Small intestine (tissue), 7 donors: Measurements from ENCODE around the gene HHIP. TPM values are rescaled to one million over a fixed set of nuclear protein-coding genes. Genes with fewer than 3 reads are reported as not detected.

ENCODE experiments used
- DNase-seq, 2 donors: peaks; one replicate each; pipeline versions ENCODE4 v3.0.0 to v3.0.0-alpha.2; 2013
- FAIRE-seq: peaks from 2 replicates; lab custom pipeline; 2012; peaks lifted over from hg19 to GRCh38; lab: Jason Lieb, UNC
- H3K27ac ChIP-seq, 3 donors: one replicate each; pipeline ENCODE4 v1.5.1; 2013; ENCODE audit warnings: low read length in 2 of 3, mild to moderate bottlenecking in 2 of 3, control low read depth in 1 of 3, inconsistent platforms in 1 of 3, low read depth in 1 of 3, moderate library complexity in 1 of 3
- H3K27me3 ChIP-seq, 3 donors: one replicate each; pipeline ENCODE4 v1.6.1; 2013; ENCODE audit warnings: low read length in 3 of 3, inconsistent platforms in 1 of 3; ENCODE audit not compliant: control insufficient read depth in 3 of 3, insufficient read depth in 3 of 3
- H3K36me3 ChIP-seq, 3 donors: one replicate each; pipeline ENCODE4 v1.6.1; 2013; ENCODE audit warnings: low read length in 3 of 3, inconsistent platforms in 1 of 3, low read depth in 1 of 3, mild to moderate bottlenecking in 1 of 3, moderate library complexity in 1 of 3; ENCODE audit not compliant: control insufficient read depth in 3 of 3, insufficient read depth in 2 of 3
- H3K4me1 ChIP-seq, 3 donors: one replicate each; pipeline ENCODE4 v1.6.1; 2013; ENCODE audit warnings: low read length in 2 of 3, inconsistent platforms in 1 of 3, low read depth in 1 of 3, mild to moderate bottlenecking in 1 of 3, moderate library complexity in 1 of 3; ENCODE audit not compliant: control insufficient read depth in 3 of 3, insufficient read depth in 2 of 3
- H3K4me3 ChIP-seq, 3 donors: one replicate each; pipeline ENCODE4 v1.5.1; 2013; ENCODE audit warnings: low read length in 3 of 3, control low read depth in 1 of 3, inconsistent platforms in 1 of 3, low read depth in 1 of 3, mild to moderate bottlenecking in 1 of 3, moderate library complexity in 1 of 3
- H3K9me3 ChIP-seq, 2 donors: one replicate each; pipeline ENCODE4 v1.6.1; 2013; ENCODE audit warnings: low read depth in 1 of 2, low read length in 1 of 2; ENCODE audit not compliant: control insufficient read depth in 2 of 2, insufficient read depth in 1 of 2
- WGBS, 3 donors: extraction: QIAGEN DNeasy Blood & Tissue Kit; methylation state at CpG; one replicate each; pipeline ENCODE4 v1.1.7; 2013; 5-methylcytosine and 5-hydroxymethylcytosine counted together
- polyA plus RNA-seq, 4 donors: library from polyadenylated mRNA; stranded (reverse) in 3 of 4; unstranded in 1 of 4; fragments of 200-250 nt in 3 of 4; fragments of 120-200 nt in 1 of 4; gene quantifications; one replicate each; pipeline versions ENCODE4 v1.2.1 to v1.2.3, GENCODE V29; 2013
- donor health status: healthy with polysubstance abuse.
- donor health status: control.
- donor health status: control.
- donor health status: Bipolar disorder and iron deficiency.
- donor health status: healthy.

HHIP gene
- polyA plus RNA-seq, 4 donors, result 0.22 to 14.7 (median 0.81) TPM

GRCh38 chr4:144732584-144733428, 86.8 kb downstream of the HHIP start:
- H3K4me3 ChIP-seq, result no peak overlapping the region
- FAIRE-seq, result no peak
- 48 to 71% (median 53%) methylated on average over 4 of the region's 4 CpGs for WGBS, 3 donors

DNA sequence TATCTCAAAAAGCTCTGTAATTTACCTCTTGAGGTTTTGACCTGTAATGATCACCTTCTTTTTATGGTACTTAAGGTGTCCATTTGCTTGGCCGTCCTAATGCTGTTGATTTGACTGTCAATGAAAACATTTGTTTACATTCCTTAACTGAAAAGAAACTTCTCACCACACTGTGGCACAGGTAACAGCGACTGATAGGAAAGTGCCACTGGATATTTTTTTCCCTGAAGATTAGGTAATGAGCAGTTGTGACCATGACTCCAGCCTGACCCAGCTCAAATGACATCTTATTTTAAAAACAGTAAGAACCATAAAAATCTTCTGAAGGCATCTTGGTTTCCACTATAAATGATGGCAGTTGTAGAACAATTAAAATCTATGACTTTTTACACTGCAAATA, 87.6 kb downstream of the HHIP start:
- FAIRE-seq, result no peak

More at GRCh38 chr4:144732584-144733428, 86.8 kb downstream of the HHIP start:
- no peak for DNase-seq
- Histone ChIP-seq H3K9me3 (no peaks in the 10 kb centered on the region), H3K4me1 (no peaks in the 10 kb centered on the region), H3K36me3 (no peaks in the 10 kb centered on the region), H3K27me3 (no peaks in the 10 kb centered on the region), H3K27ac (no peak overlapping the region)

DNA sequence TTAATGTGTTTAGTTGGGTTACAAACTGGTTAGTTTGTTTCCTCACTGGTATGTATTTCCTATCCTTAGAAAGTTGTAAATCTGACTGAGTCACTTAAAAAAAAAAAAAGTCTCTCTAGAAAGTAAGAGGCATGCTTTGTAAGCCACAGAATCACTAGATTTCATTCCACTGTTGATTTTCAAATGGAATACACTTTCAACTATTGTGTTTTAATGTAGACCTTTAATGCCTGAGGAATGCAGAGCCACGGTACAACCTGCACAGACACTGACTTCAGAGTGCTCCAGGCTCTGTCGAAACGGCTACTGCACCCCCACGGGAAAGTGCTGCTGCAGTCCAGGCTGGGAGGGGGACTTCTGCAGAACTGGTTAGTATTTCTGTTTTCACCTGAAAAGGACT, 88.6 kb downstream of the HHIP start:
- no peaks in the 10 kb centered on the region for H3K9me3 ChIP-seq
- DNase-seq, result no peak
- no peaks in the 10 kb centered on the region for H3K27me3 ChIP-seq
- no peaks in the 10 kb centered on the region for H3K36me3 ChIP-seq
- no peak for FAIRE-seq
- H3K4me1 ChIP-seq, result no peaks in the 10 kb centered on the region
- H3K4me3 ChIP-seq, result no peak overlapping the region
- H3K27ac ChIP-seq, result no peak overlapping the region
- WGBS, 3 donors, result 25 to 50% (median 36%) methylated on average over 4 of the region's 4 CpGs

More for the DNA sequence above, 87.6 kb downstream of the HHIP start:
- Histone ChIP-seq H3K36me3 (no peaks in the 10 kb centered on the region), H3K9me3 (no peaks in the 10 kb centered on the region), H3K4me3 (no peak overlapping the region), H3K27ac (no peak overlapping the region), H3K4me1 (no peaks in the 10 kb centered on the region), H3K27me3 (no peaks in the 10 kb centered on the region)
- 33 to 67% (median 36%) methylated on average over 2 of the region's 2 CpGs for WGBS, 3 donors
- DNase-seq, result no peak

DNA sequence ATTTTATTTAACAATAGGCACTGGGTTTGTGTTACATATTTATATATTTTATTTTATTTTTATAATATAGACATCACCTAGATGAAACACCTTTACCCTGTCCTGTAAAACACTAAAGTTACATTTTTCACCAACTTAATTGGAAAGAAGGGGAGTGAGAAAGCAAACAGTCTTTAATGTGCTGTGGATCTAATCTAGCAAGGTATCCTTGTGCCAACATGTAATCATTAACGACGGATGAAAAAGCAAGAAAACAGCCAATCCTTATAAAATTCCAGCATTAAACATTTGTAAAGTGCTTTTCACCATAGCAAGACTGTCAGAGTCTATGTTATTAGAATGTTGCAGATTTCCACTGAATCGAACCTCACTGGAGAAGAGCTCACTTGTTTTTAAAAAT, 92.7 kb downstream of the HHIP start:
- H3K4me3 ChIP-seq, result no peak overlapping the region
- no peaks in the 10 kb centered on the region for H3K4me1 ChIP-seq
- H3K36me3 ChIP-seq, result no peaks in the 10 kb centered on the region
- H3K9me3 ChIP-seq, result no peaks in the 10 kb centered on the region
- DNase-seq (no peak), FAIRE-seq (no peak)
- no peaks in the 10 kb centered on the region for H3K27me3 ChIP-seq
- 32 to 75% (median 40%) methylated on average over 3 of the region's 3 CpGs for WGBS, 3 donors
- no peak overlapping the region for H3K27ac ChIP-seq

- H3K4me3 ChIP-seq, result no peak overlapping the region
- DNase-seq, result no peak
- H3K27me3 ChIP-seq, result no peaks in the 10 kb centered on the region
- no peaks in the 10 kb centered on the region for H3K36me3 ChIP-seq
- no peaks in the 10 kb centered on the region for H3K9me3 ChIP-seq
- H3K4me1 ChIP-seq, result no peaks in the 10 kb centered on the region
- no peak for FAIRE-seq
- H3K27ac ChIP-seq, result no peak overlapping the region
Observed at GRCh38 chr4:144739511-144740033, 93.6 kb downstream of the HHIP start.

- WGBS, 3 donors, result 46 to 66% (median 50%) methylated on average over 1 of the region's 1 CpG
Observed at GRCh38 chr4:144740316-144740715, 94.4 kb downstream of the HHIP start.

DNA sequence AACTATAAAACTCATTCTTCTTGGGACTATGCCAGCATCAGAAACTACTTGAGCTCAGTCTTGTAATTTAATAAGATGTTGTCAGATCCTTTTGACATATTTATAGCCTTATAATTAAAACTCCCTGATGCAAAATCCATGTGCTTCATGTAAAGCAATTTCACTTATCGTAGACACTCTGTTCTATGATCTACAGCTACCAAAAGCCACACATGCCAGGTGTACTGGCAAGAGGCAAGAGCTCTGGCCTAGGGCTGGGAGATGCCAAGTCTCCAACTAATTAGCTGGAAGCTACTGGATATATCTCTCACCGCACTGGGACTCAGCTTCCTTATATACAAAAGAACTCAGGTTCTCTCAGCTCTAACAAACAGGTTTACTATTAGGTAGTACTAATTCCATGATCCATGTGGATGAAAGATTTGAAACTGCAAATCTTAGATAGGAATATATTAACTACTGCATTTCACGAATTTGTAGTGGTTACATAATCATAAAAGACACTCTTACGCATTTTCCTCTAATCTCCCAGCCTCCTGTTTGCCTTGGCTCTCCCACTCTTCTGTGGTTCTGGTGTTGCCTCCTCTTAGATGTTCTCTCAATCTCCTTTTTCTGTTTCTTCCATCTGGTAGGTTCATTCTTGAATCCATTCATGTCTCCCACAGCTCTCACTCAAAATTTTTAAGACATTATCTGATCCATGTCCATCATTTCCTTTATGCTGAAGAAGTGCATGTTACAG, 103.0 kb downstream of the HHIP start:
- Histone ChIP-seq H3K27ac (no peak overlapping the region), H3K36me3 (no peaks in the 10 kb centered on the region), H3K4me3 (no peak overlapping the region), H3K9me3 (no peaks in the 10 kb centered on the region), H3K4me1 (no peaks in the 10 kb centered on the region), H3K27me3 (no peaks in the 10 kb centered on the region)
- DNase-seq, result no peak
- WGBS, 3 donors, result 55 to 63% (median 56%) methylated on average over 4 of the region's 4 CpGs
- FAIRE-seq, result no peak

More at GRCh38 chr4:144740316-144740715, 94.4 kb downstream of the HHIP start:
- DNase-seq, result no peak
- H3K27me3 ChIP-seq, result no peaks in the 10 kb centered on the region
- FAIRE-seq, result no peak
- H3K4me1 ChIP-seq, result no peaks in the 10 kb centered on the region
- H3K36me3 ChIP-seq, result no peaks in the 10 kb centered on the region
- H3K27ac ChIP-seq, result no peak overlapping the region
- H3K4me3 ChIP-seq, result no peak overlapping the region
- H3K9me3 ChIP-seq, result no peaks in the 10 kb centered on the region

- FAIRE-seq (no peak), DNase-seq (no peak)
- Histone ChIP-seq H3K4me1 (no peaks in the 10 kb centered on the region), H3K27me3 (no peaks in the 10 kb centered on the region), H3K4me3 (no peak overlapping the region), H3K36me3 (no peaks in the 10 kb centered on the region), H3K9me3 (no peaks in the 10 kb centered on the region), H3K27ac (no peak overlapping the region)
- 13 to 44% (median 41%) methylated on average over 2 of the region's 2 CpGs for WGBS, 3 donors
Observed at GRCh38 chr4:144750348-144750747, 104.4 kb downstream of the HHIP start.
